Thyroid gland (tissue), 4 donors: ENCODE results near the gene TXNRD3. TPM values are rescaled to one million over a fixed set of nuclear protein-coding genes. Genes with fewer than 3 reads are reported as not detected.
"Not testable (repeated sequence)": the region's sequence is repeated elsewhere in the genome, so short reads cannot be mapped to it uniquely, and the experiment has no call there.

Experiments
- DNase-seq, 2 donors: peaks; one replicate each; pipeline ENCODE4 v3.0.0-alpha.2; 2019
- H3K27ac ChIP-seq, 3 donors: fragments of 200-600 bp; sonication (generic); 1 replicate in 2 of 3; 2 replicates in 1 of 3; pipeline ENCODE4 v1.5.1; 2016 to 2019; ENCODE audit warnings: mild to moderate bottlenecking in 1 of 3, moderate library complexity in 1 of 3
- H3K27me3 ChIP-seq: fragments of 200-600 bp; sonication (generic); one replicate; pipeline ENCODE4 v1.5.1; 2019
- H3K36me3 ChIP-seq, 2 donors: fragments of 200-600 bp; sonication (generic); one replicate each; pipeline ENCODE4 v1.5.1; 2016 to 2019
- H3K4me1 ChIP-seq, 2 donors: fragments of 200-600 bp; sonication (generic); one replicate each; pipeline ENCODE4 v1.5.1; 2017 to 2019
- H3K4me3 ChIP-seq, 3 donors: fragments of 200-600 bp; sonication (generic); replicated peaks in 1 of 3; 1 replicate in 2 of 3; 2 replicates in 1 of 3; pipeline ENCODE4 v1.5.1; 2016; ENCODE audit warnings: mild to moderate bottlenecking in 1 of 3
- H3K9me3 ChIP-seq: fragments of 200-600 bp; sonication (generic); one replicate; pipeline ENCODE4 v1.5.1; 2017
- POLR2A ChIP-seq, 2 donors: fragments of 450-650 bp; IDR thresholded peaks; one replicate each; pipeline ENCODE4 v1.6.1; 2017; ENCODE audit warnings: antibody characterized with exemption in 2 of 2, mild to moderate bottlenecking in 2 of 2, moderate library complexity in 1 of 2
- WGBS, 2 donors: methylation state at CpG; one replicate each; pipeline ENCODE4 v1.1.5; 2017; 5-methylcytosine and 5-hydroxymethylcytosine counted together
- intact Hi-C: fragments of 100-400 bp; cut with DNase I; formaldehyde crosslinking; loops from one replicate; pipeline ENCODE4 v1.15.1; 2023
- total RNA-seq, 4 donors: library from RNA; depleted of rRNA; stranded (reverse); fragments of >200 nt; gene quantifications; one replicate each; pipeline ENCODE4 v1.2.3, GENCODE V29; 2016
- TF ChIP-seq, protein P1 (sequence below), 6 experiments: fragments of 200-600 bp in 3 of 6; fragments of 450-650 bp in 3 of 6; sonication (generic) in 3 of 6; IDR thresholded peaks; one replicate each; pipeline ENCODE4 v1.5.1; 2016 to 2019; ENCODE audit warnings: antibody characterized with exemption in 6 of 6, mild to moderate bottlenecking in 2 of 6, inconsistent platforms in 1 of 6, moderate library complexity in 1 of 6

TXNRD3 gene
- total RNA-seq, 4 donors from 2014 or later: 14.4 to 21.3 (median 17.7) TPM

GRCh38 chr3:126638790-126639189 is 16.1 kb downstream of the TXNRD3 start:
- peaks cover 6 to 19% of the 10 kb centered on the region in 2 donors for H3K36me3 ChIP-seq
- intact Hi-C loops: no loop called here
- H3K4me3 ChIP-seq: no peak overlapping the region
- no peaks in the 10 kb centered on the region for H3K27me3 ChIP-seq
- no peaks in the 10 kb centered on the region for H3K4me1 ChIP-seq
- TF ChIP-seq POLR2A (IDR thresholded peaks at IDR 0.05): no peak
- TF ChIP-seq, protein P1, sequence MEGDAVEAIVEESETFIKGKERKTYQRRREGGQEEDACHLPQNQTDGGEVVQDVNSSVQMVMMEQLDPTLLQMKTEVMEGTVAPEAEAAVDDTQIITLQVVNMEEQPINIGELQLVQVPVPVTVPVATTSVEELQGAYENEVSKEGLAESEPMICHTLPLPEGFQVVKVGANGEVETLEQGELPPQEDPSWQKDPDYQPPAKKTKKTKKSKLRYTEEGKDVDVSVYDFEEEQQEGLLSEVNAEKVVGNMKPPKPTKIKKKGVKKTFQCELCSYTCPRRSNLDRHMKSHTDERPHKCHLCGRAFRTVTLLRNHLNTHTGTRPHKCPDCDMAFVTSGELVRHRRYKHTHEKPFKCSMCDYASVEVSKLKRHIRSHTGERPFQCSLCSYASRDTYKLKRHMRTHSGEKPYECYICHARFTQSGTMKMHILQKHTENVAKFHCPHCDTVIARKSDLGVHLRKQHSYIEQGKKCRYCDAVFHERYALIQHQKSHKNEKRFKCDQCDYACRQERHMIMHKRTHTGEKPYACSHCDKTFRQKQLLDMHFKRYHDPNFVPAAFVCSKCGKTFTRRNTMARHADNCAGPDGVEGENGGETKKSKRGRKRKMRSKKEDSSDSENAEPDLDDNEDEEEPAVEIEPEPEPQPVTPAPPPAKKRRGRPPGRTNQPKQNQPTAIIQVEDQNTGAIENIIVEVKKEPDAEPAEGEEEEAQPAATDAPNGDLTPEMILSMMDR (IDR thresholded peaks at IDR 0.05): no peak
- no peak overlapping the region for H3K27ac ChIP-seq
- DNase-seq: no peak
- 85 to 95% methylated on average over 1 of the region's 1 CpG for WGBS, 2 donors
- H3K9me3 ChIP-seq: no peaks in the 10 kb centered on the region

GRCh38 chr3:126636436-126636835 is 18.5 kb downstream of the TXNRD3 start:
- Histone ChIP-seq H3K4me3 (no peak overlapping the region), H3K9me3 (no peaks in the 10 kb centered on the region), H3K36me3 (peaks cover 0 to 12% of the 10 kb centered on the region in 2 donors), H3K27ac (no peak overlapping the region), H3K27me3 (no peaks in the 10 kb centered on the region), H3K4me1 (no peaks in the 10 kb centered on the region)
- TF ChIP-seq, protein P1 (IDR thresholded peaks at IDR 0.05): no peak
- TF ChIP-seq POLR2A (IDR thresholded peaks at IDR 0.05): no peak
- no peak for DNase-seq
- intact Hi-C loops: no loop called here
- WGBS, 2 donors: 89 to 93% methylated on average over 2 of the region's 2 CpGs

DNA sequence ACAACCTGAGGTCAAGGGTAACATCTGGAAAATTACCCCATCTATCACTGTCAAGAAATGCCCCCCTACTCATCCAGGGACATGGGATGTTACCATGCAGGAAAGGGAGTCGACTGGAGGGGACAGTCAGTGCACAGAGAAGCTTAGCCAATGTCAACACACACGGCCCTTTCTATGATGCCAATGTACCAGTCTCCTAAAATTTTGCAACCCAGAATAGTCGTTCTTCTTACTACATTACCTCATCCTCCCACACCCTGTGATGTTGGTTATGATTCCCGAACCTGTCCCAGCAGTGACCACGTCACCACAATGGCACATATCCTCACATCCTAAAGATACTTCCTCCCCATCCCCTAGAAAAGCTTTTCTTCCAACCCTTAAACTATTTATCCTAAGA is 20.1 kb downstream of the TXNRD3 start:
- Histone ChIP-seq H3K4me1 (no peaks in the 10 kb centered on the region), H3K4me3 (no peak overlapping the region), H3K36me3 (peaks cover 0 to 8% of the 10 kb centered on the region in 2 donors), H3K27me3 (no peaks in the 10 kb centered on the region), H3K9me3 (no peaks in the 10 kb centered on the region), H3K27ac (no peak overlapping the region)
- TF ChIP-seq, protein P1 (IDR thresholded peaks at IDR 0.05): no peak
- no peak for TF ChIP-seq POLR2A (IDR thresholded peaks at IDR 0.05)
- 90% methylated on average over 5 of the region's 5 CpGs for WGBS, 2 donors
- DNase-seq: no peak
- intact Hi-C loops: no loop called here

GRCh38 chr3:126630020-126630419 is 24.9 kb downstream of the TXNRD3 start:
- Histone ChIP-seq H3K4me3 (no peak overlapping the region), H3K9me3 (no peaks in the 10 kb centered on the region), H3K36me3 (peaks cover 5 to 10% of the 10 kb centered on the region in 2 donors), H3K4me1 (no peaks in the 10 kb centered on the region), H3K27me3 (no peaks in the 10 kb centered on the region), H3K27ac (no peak overlapping the region)
- TF ChIP-seq POLR2A (IDR thresholded peaks at IDR 0.05): no peak
- TF ChIP-seq, protein P1 (IDR thresholded peaks at IDR 0.05): no peak
- DNase-seq: no peak
- 83 to 89% methylated on average over 2 of the region's 2 CpGs for WGBS, 2 donors
- intact Hi-C loops: no loop called here

DNA sequence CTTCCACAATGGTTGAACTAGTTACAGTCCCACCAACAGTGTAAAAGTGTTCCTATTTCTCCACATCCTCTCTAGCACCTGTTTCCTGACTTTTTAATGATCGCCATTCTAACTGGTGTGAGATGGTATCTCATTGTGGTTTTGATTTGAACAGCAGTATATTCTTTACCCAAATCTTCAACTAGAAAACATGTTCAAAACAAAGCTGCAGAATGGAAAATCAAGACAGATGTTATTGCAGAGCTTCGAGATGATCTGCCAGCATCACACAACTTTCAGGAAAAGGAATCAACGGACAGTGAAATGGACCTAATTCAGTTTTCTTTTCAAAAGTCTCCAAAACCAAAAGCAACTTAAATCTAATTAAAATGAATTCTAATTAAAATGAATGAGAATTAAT is 29.2 kb downstream of the TXNRD3 start:
- WGBS, 2 donors: 93 to 96% methylated on average over 3 of the region's 3 CpGs
- intact Hi-C loops: not testable (repeated sequence)

GRCh38 chr3:126622694-126623093 is 32.2 kb downstream of the TXNRD3 start:
- Histone ChIP-seq H3K4me1 (no peaks in the 10 kb centered on the region), H3K9me3 (no peaks in the 10 kb centered on the region), H3K27ac (no peak overlapping the region), H3K4me3 (no peak overlapping the region), H3K27me3 (no peaks in the 10 kb centered on the region), H3K36me3 (no peaks in the 10 kb centered on the region)
- no peak for DNase-seq
- WGBS, 2 donors: 96 to 100% methylated on average over 1 of the region's 1 CpG
- TF ChIP-seq, protein P1 (IDR thresholded peaks at IDR 0.05): no peak
- TF ChIP-seq POLR2A (IDR thresholded peaks at IDR 0.05): no peak
- intact Hi-C loops: no loop called here

More for the DNA sequence above, 29.2 kb downstream of the TXNRD3 start:
- H3K4me1 ChIP-seq, H3K36me3 ChIP-seq, H3K4me3 ChIP-seq, DNase-seq, H3K9me3 ChIP-seq, H3K27ac ChIP-seq, H3K27me3 ChIP-seq: not testable (repeated sequence)
